Measurements from ENCODE around the gene EPB41. TPM values are rescaled to one million over a fixed set of nuclear protein-coding genes. Genes with fewer than 3 reads are reported as not detected.

EPB41 gene
- total and polyA plus RNA-seq, 2 of the 8 experiments (the other 6 are each of a cell fraction or from before 2014, with no cell fraction given), result 36.7 to 109 TPM

DNA sequence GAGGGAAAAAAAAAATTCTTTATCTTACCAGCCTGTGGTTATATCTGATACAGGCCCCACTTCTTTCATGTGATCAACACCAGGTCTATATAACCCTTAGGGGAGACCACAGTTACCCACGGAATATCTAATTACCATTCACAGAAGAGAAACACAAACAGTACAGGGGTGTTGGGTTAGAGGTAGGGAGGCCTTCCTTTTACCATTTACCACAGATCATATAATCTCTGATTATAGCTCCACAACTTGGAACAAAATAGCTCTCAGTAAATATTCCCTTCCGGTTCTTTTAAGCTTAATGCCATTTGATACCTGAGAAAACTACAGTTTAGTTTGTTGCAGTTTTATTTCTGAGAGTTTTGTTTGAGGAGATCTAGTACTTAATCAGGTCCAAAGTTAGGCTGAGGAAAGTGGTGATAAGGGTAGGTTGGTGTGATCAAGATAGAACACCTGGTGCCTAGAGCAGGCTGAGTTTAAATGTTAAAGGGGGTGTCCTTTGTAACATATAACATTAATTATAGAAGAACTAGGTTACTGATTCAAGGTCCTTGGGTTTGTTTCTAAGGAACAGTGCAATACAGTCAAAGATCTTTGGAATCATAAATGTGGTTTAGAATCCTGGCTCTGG is 14.1 kb downstream of the EPB41 start:
- H3K79me2 ChIP-seq (ENCODE audit: control insufficient read depth in 1 of 2, insufficient read depth in 2 of 2, low read length in 2 of 2), result peaks cover 0 to 85% of the 10 kb centered on the region in 2 experiments; a peak in 2 of 4 replicates
- ChIA-PET POLR2A (ENCODE audit: partially characterized antibody) (interaction anchor here (1.1 kb wide), 1 partner anchor 14 kb away, joined by 4 read pairs; the partner anchor contains the start of gene EPB41), CTCF (ENCODE audit: partially characterized antibody) (interaction anchor here (1.0 kb wide), 1 partner anchor 55 kb away, joined by 3 read pairs; no protein-coding TSS in a partner anchor)
- no peak overlapping the region for H3K9ac ChIP-seq (replicated peaks in 1 of 4; ENCODE audit: extremely low read depth in 1 of 4, low read depth in 3 of 4, low read length in 3 of 4)
- H2BK20ac ChIP-seq (ENCODE audit: low read length), result no peak overlapping the region
- peak in 1 of 2 experiments; percentile 11 for DNase-seq (ENCODE audit: low read depth in 1 of 2, low spot score in 2 of 2)
- no peak overlapping the region for H4K91ac ChIP-seq (replicated peaks; ENCODE audit: insufficient read length, low read length)
- no peaks in the 10 kb centered on the region for H3K79me1 ChIP-seq (ENCODE audit: low read depth, low read length)
- H2BK5ac ChIP-seq (ENCODE audit: low read depth, low read length), result no peak overlapping the region
- H4K20me1 ChIP-seq (replicated peaks in 1 of 2; ENCODE audit: control insufficient read depth in 1 of 2, insufficient read depth in 2 of 2, low read length in 2 of 2), result peaks cover 0 to 2% of the 10 kb centered on the region in 2 experiments
- H3K56ac ChIP-seq (replicated peaks; ENCODE audit: insufficient read length, low read depth, low read length), result no peak overlapping the region
- H3K36me3 ChIP-seq (ENCODE audit: control insufficient read depth in 2 of 4, insufficient read depth in 4 of 4, low read length in 3 of 4), result no peaks in the 10 kb centered on the region
- no peak overlapping the region for H2BK15ac ChIP-seq (ENCODE audit: low read length)
- H3K18ac ChIP-seq (ENCODE audit: extremely low read depth, low read length), result no peak overlapping the region
- no peak overlapping the region for H2BK120ac ChIP-seq (replicated peaks; ENCODE audit: low read depth, low read length)
- H3K23ac ChIP-seq (ENCODE audit: insufficient read length), result no peak overlapping the region
- H3K27ac ChIP-seq (ENCODE audit: low read depth, low read length), result no peak overlapping the region
- H3K14ac ChIP-seq (ENCODE audit: insufficient read length), result no peak overlapping the region
- no peak overlapping the region for H3K4me2 ChIP-seq (ENCODE audit: insufficient read depth in 1 of 2, low read depth in 2 of 2, low read length in 2 of 2)
- no peaks in the 10 kb centered on the region for H3K9me3 ChIP-seq (ENCODE audit: insufficient read depth in 2 of 2, low read depth in 1 of 2, low read length in 1 of 2)
- no peaks in the 10 kb centered on the region for H3K27me3 ChIP-seq (replicated peaks in 1 of 4; ENCODE audit: control insufficient read depth in 3 of 4, extremely low read depth in 1 of 4, insufficient read depth in 3 of 4, low read length in 3 of 4)
- no peak overlapping the region for H2BK12ac ChIP-seq (ENCODE audit: low read depth, low read length)
- H4K8ac ChIP-seq (ENCODE audit: extremely low read depth, insufficient read depth, low read length), result no peak overlapping the region
- H4K5ac ChIP-seq (ENCODE audit: insufficient read length, low read depth, low read length), result no peak overlapping the region
- peaks cover 0 to 5% (median 2%) of the 10 kb centered on the region in 4 experiments; a peak in 4 of 7 replicates for H3K4me1 ChIP-seq (replicated peaks in 1 of 4; ENCODE audit: control insufficient read depth in 3 of 4, insufficient read depth in 4 of 4, low read length in 3 of 4)
- no peak overlapping the region for H3K4me3 ChIP-seq (ENCODE audit: extremely low read depth in 1 of 4, insufficient read depth in 2 of 4, low read depth in 3 of 4, low read length in 4 of 4)
- WGBS, 2 experiments (ENCODE audit: extremely low coverage in 1 of 2, insufficient coverage in 1 of 2, insufficient read length in 1 of 2, insufficient replicate concordance in 2 of 2, low coverage in 1 of 2, low lambda C conversion rate in 2 of 2, missing lambda C conversion rate in 1 of 2), result 84% methylated on average over 2 of the region's 2 CpGs; no CpG with 5 or more reads in 1 of the 2 experiments
- H2AFZ ChIP-seq (ENCODE audit: low read length), result no peak overlapping the region
- no peak overlapping the region for H2AK5ac ChIP-seq (ENCODE audit: low read depth, low read length)
- H3K23me2 ChIP-seq (ENCODE audit: low read depth, low read length), result no peaks in the 10 kb centered on the region
- H3K4ac ChIP-seq (replicated peaks; ENCODE audit: insufficient read length, low read depth, low read length), result no peak overlapping the region
- FAIRE-seq, result no peak
- TF ChIP-seq JUND (IDR thresholded peaks at IDR 0.05; ENCODE audit: low read length), result no peak
- TF ChIP-seq POLR2A (IDR thresholded peaks at IDR 0.05; ENCODE audit: control extremely low read depth in 1 of 2, low read depth in 2 of 2, low read length in 2 of 2), result no peak
- no peak for TF ChIP-seq SAP30 (IDR thresholded peaks at IDR 0.05; ENCODE audit: insufficient read depth, insufficient replicate concordance, low read length)
- no peak for TF ChIP-seq NANOG (IDR thresholded peaks at IDR 0.05; ENCODE audit: insufficient read depth, low read depth, low read length, poor library complexity, severe bottlenecking)
- TF ChIP-seq, protein P1, sequence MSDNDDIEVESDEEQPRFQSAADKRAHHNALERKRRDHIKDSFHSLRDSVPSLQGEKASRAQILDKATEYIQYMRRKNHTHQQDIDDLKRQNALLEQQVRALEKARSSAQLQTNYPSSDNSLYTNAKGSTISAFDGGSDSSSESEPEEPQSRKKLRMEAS (IDR thresholded peaks at IDR 0.05), result no peak
- TF ChIP-seq TAF7 (optimal IDR thresholded peaks at IDR 0.05; ENCODE audit: borderline replicate concordance, low read depth, low read length), result no peak
- no peak for TF ChIP-seq CHD2 (IDR thresholded peaks at IDR 0.05; ENCODE audit: low read length)
- no peak for TF ChIP-seq HDAC6 (IDR thresholded peaks at IDR 0.05; ENCODE audit: low read depth, low read length)
- TF ChIP-seq GABPA (IDR thresholded peaks at IDR 0.05; ENCODE audit: borderline replicate concordance, insufficient read depth, low read length), result no peak
- TF ChIP-seq ASH2L (IDR thresholded peaks at IDR 0.05; ENCODE audit: low read length), result no peak
- TF ChIP-seq SP2 (IDR thresholded peaks at IDR 0.05; ENCODE audit: low read length), result no peak
- no peak for TF ChIP-seq EP300 (IDR thresholded peaks at IDR 0.05; ENCODE audit: borderline replicate concordance in 1 of 2, low read depth in 2 of 2, low read length in 2 of 2)
- no peak for TF ChIP-seq SIX5 (IDR thresholded peaks at IDR 0.05; ENCODE audit: low read depth, low read length)
